CD4-positive, alpha-beta memory T cell (primary cell): ENCODE results near the gene GNPDA1. TPM values are rescaled to one million over a fixed set of nuclear protein-coding genes. Genes with fewer than 3 reads are reported as not detected.

Experiments used
- CTCF ChIA-PET: fragments of 350-600 bp; sonication (Branson Sonifier 250); formaldehyde crosslinking; loops from one replicate; lab custom pipeline; 2021; ENCODE audit warnings: inconsistent platforms; ENCODE audit not compliant: partially characterized antibody; lab: Charles Lee
- POLR2A ChIA-PET: fragments of 350-600 bp; sonication (Branson Sonifier 250); formaldehyde crosslinking; loops from one replicate; lab custom pipeline; 2021; ENCODE audit not compliant: partially characterized antibody; lab: Charles Lee
- DNase-seq, 5 donors: peaks; one replicate each; pipeline versions ENCODE4 v3.0.0 to v3.0.0-alpha.2; 2020 to 2022; ENCODE audit warnings: mixed read lengths in 1 of 5
- H3K27ac ChIP-seq: one replicate; pipeline ENCODE4 v1.7.0; 2013; ENCODE audit warnings: low read depth, low read length
- H3K27me3 ChIP-seq: 2 replicates; pipeline ENCODE4 v1.7.0; 2013; ENCODE audit warnings: mild to moderate bottlenecking, low read length, moderate library complexity; ENCODE audit not compliant: insufficient read depth
- H3K36me3 ChIP-seq: 2 replicates; pipeline ENCODE4 v1.7.0; 2013; ENCODE audit warnings: mild to moderate bottlenecking, low read length, moderate library complexity; ENCODE audit not compliant: insufficient read depth
- H3K4me1 ChIP-seq: 2 replicates; pipeline ENCODE4 v1.7.0; 2013; ENCODE audit warnings: mild to moderate bottlenecking, low read length, moderate library complexity; ENCODE audit not compliant: insufficient read depth
- H3K4me3 ChIP-seq, 2 donors: one replicate each; pipeline ENCODE4 v1.7.0; 2013; ENCODE audit warnings: low read length in 2 of 2, mild to moderate bottlenecking in 1 of 2
- H3K9me3 ChIP-seq, 2 donors: one replicate each; pipeline ENCODE4 v1.7.0; 2013; ENCODE audit warnings: low read length in 2 of 2, control low read depth in 1 of 2; ENCODE audit not compliant: control insufficient read depth in 1 of 2
- H3K27ac Mint-ChIP-seq, 7 donors: one replicate each; pipeline ENCODE4 v1.8.0; 2020 to 2021; ENCODE audit warnings: mixed read lengths in 7 of 7, mild to moderate bottlenecking in 6 of 7, inconsistent platforms in 3 of 7, moderate library complexity in 3 of 7
- H3K27me3 Mint-ChIP-seq, 2 donors: one replicate each; pipeline ENCODE4 v1.8.0; 2020 to 2021; ENCODE audit warnings: mixed read lengths in 2 of 2
- H3K36me3 Mint-ChIP-seq, 2 donors: one replicate each; pipeline ENCODE4 v1.8.0; 2020 to 2021; ENCODE audit warnings: mixed read lengths in 2 of 2, inconsistent platforms in 1 of 2, mild to moderate bottlenecking in 1 of 2
- H3K4me1 Mint-ChIP-seq, 4 donors: one replicate each; pipeline ENCODE4 v1.8.0; 2020 to 2021; ENCODE audit warnings: mixed read lengths in 4 of 4, mild to moderate bottlenecking in 1 of 4
- H3K4me3 Mint-ChIP-seq, 8 donors: one replicate each; pipeline ENCODE4 v1.8.0; 2020 to 2021; ENCODE audit warnings: mixed read lengths in 8 of 8, mild to moderate bottlenecking in 7 of 8, moderate library complexity in 6 of 8, inconsistent platforms in 3 of 8
- H3K9me3 Mint-ChIP-seq, 8 donors: one replicate each; pipeline ENCODE4 v1.8.0; 2020 to 2021; ENCODE audit warnings: mixed read lengths in 8 of 8, mild to moderate bottlenecking in 5 of 8, inconsistent platforms in 3 of 8, moderate library complexity in 1 of 8
- intact Hi-C: fragments of 100-400 bp; cut with micrococcal nuclease; formaldehyde crosslinking; loops from one replicate; pipeline ENCODE4 v1.15.1; 2023
- polyA plus RNA-seq, 2 donors: library from polyadenylated mRNA; unstranded; fragments of 300-500 nt; fragmentation: Illumina TruSeq; gene quantifications; one replicate each; pipeline ENCODE4 v1.2.3, GENCODE V29; 2021
- total RNA-seq, 2 experiments: library from RNA; stranded (reverse); gene quantifications; one replicate each; pipeline ENCODE4 v1.2.3, GENCODE V29; 2021

GNPDA1 gene
- total and polyA plus RNA-seq, 4 experiments from 2014 or later = 23.0 to 38.6 (median 24.9) TPM

- peak; percentile 78 to 86 (median 81) for DNase-seq
- Histone ChIP-seq H3K36me3 (no peaks in the 10 kb centered on the region), H3K27ac (peak overlapping the region; percentile 57), H3K27me3 (no peaks in the 10 kb centered on the region), H3K4me1 (peaks cover 13% of the 10 kb centered on the region), H3K9me3 (no peaks in the 10 kb centered on the region), H3K4me3 (peak overlapping the region; percentile 37 to 52)
- H3K4me1 Mint-ChIP-seq = peaks cover 16 to 23% (median 19%) of the 10 kb centered on the region in 4 donors
- CTCF ChIA-PET = interaction anchor here (0.9 to 5.8 kb wide), 15 partner anchors 10 to 674 kb away, joined by 3 to 67 read pairs (median 4); partner anchors contain the start of genes GNPDA1 and RNF14
- H3K27ac Mint-ChIP-seq = peak overlapping the region; percentile 93 to 99 (median 98)
- no peaks in the 10 kb centered on the region for H3K27me3 Mint-ChIP-seq
- H3K36me3 Mint-ChIP-seq = peaks cover 0 to 2% of the 10 kb centered on the region in 2 donors
- POLR2A ChIA-PET = interaction anchor here (0.9 to 3.1 kb wide), 15 partner anchors 10 to 341 kb away, joined by 3 to 90 read pairs (median 4); partner anchors contain the start of genes GNPDA1, NDFIP1 and RNF14
- H3K4me3 Mint-ChIP-seq = peak overlapping the region; percentile 84 to 94 (median 88)
- intact Hi-C loops = loop anchor here (1.0 to 2.0 kb wide), 3 partner anchors 9 to 84 kb away; partner anchors contain the start of gene NDFIP1
- peaks cover 0 to 6% (median 0%) of the 10 kb centered on the region in 8 donors for H3K9me3 Mint-ChIP-seq
These were observed 12.0 kb upstream of the GNPDA1 start for GRCh38 chr5:142024771-142025304.

- ChIA-PET POLR2A (interaction anchor here (0.9 to 3.1 kb wide), 7 partner anchors 10 to 340 kb away, joined by 3 to 90 read pairs (median 5); partner anchors contain the start of genes GNPDA1, NDFIP1 and RNF14), CTCF (interaction anchor here (1.5 to 5.8 kb wide), 5 partner anchors 10 to 122 kb away, joined by 3 to 67 read pairs (median 7); partner anchors contain the start of genes GNPDA1 and RNF14)
These were observed 11.0 kb upstream of the GNPDA1 start for GRCh38 chr5:142023836-142024235.

GRCh38 chr5:142020122-142020659, 7.4 kb upstream of the GNPDA1 start:
- no peak overlapping the region for H3K27ac ChIP-seq
- peaks cover 40% of the 10 kb centered on the region for H3K4me1 ChIP-seq
- ChIA-PET CTCF (interaction anchor here (0.6 to 5.8 kb wide), 6 partner anchors 6 to 92 kb away, joined by 3 to 67 read pairs (median 3); partner anchors contain the start of gene GNPDA1), POLR2A (interaction anchor here (1.4 to 1.5 kb wide), 2 partner anchors 7 to 51 kb away, joined by 5 to 6 read pairs; partner anchors contain the start of genes GNPDA1 and RNF14)
- H3K9me3 ChIP-seq = no peaks in the 10 kb centered on the region
- no peaks in the 10 kb centered on the region for H3K27me3 ChIP-seq
- Mint-ChIP-seq H3K27me3 (no peaks in the 10 kb centered on the region), H3K36me3 (peaks cover 0 to 2% of the 10 kb centered on the region in 2 donors), H3K9me3 (peaks cover 0 to 6% (median 0%) of the 10 kb centered on the region in 8 donors), H3K4me3 (no peak overlapping the region), H3K4me1 (peaks cover 35 to 58% (median 43%) of the 10 kb centered on the region in 4 donors), H3K27ac (peak overlapping the region in 3 of 7 donors; percentile 51 to 66 (median 65))
- H3K36me3 ChIP-seq = no peaks in the 10 kb centered on the region
- H3K4me3 ChIP-seq = no peak overlapping the region
- DNase-seq = no peak
- intact Hi-C loops = no loop called here

More at GRCh38 chr5:142023836-142024235, 11.0 kb upstream of the GNPDA1 start:
- Histone ChIP-seq H3K4me1 (peaks cover 13% of the 10 kb centered on the region), H3K27me3 (no peaks in the 10 kb centered on the region), H3K9me3 (no peaks in the 10 kb centered on the region), H3K4me3 (no peak overlapping the region), H3K27ac (no peak overlapping the region), H3K36me3 (no peaks in the 10 kb centered on the region)
- Mint-ChIP-seq H3K4me3 (no peak overlapping the region), H3K4me1 (peaks cover 18 to 29% (median 19%) of the 10 kb centered on the region in 4 donors), H3K27me3 (no peaks in the 10 kb centered on the region), H3K36me3 (peaks cover 0 to 2% of the 10 kb centered on the region in 2 donors), H3K27ac (peak overlapping the region in 1 of 7 donors; percentile 93), H3K9me3 (peaks cover 0 to 6% (median 0%) of the 10 kb centered on the region in 8 donors)
- no peak for DNase-seq
- intact Hi-C loops = loop anchor here (2.0 kb wide), 2 partner anchors 71 to 85 kb away; partner anchors contain the start of gene NDFIP1

- H3K9me3 Mint-ChIP-seq = peaks cover 0 to 6% (median 0%) of the 10 kb centered on the region in 8 donors
- intact Hi-C loops = no loop called here
- H3K27me3 Mint-ChIP-seq = no peaks in the 10 kb centered on the region
- peak overlapping the region; percentile 52 to 95 (median 69) for H3K27ac Mint-ChIP-seq
- H3K4me3 ChIP-seq = no peak overlapping the region
- H3K4me1 ChIP-seq = peaks cover 57% of the 10 kb centered on the region
- peak overlapping the region in 3 of 8 donors; percentile 5 to 50 (median 44) for H3K4me3 Mint-ChIP-seq
- DNase-seq = no peak
- no peaks in the 10 kb centered on the region for H3K9me3 ChIP-seq
- CTCF ChIA-PET = interaction anchor here (1.0 to 1.7 kb wide), 4 partner anchors 10 to 28 kb away, joined by 3 to 5 read pairs (median 4); no protein-coding TSS in a partner anchor
- peak overlapping the region; percentile 36 for H3K27ac ChIP-seq
- H3K4me1 Mint-ChIP-seq = peaks cover 44 to 72% (median 52%) of the 10 kb centered on the region in 4 donors
- no peaks in the 10 kb centered on the region for H3K36me3 ChIP-seq
- no peaks in the 10 kb centered on the region for H3K36me3 Mint-ChIP-seq
- POLR2A ChIA-PET = interaction anchor here (0.9 to 4.6 kb wide), 4 partner anchors 49 to 92 kb away, joined by 3 to 36 read pairs (median 12); partner anchors contain the start of genes NDFIP1 and RNF14
- H3K27me3 ChIP-seq = no peaks in the 10 kb centered on the region
These were observed 5.1 kb upstream of the GNPDA1 start for GRCh38 chr5:142017832-142018427.

- Mint-ChIP-seq H3K27ac (peak overlapping the region; percentile 85 to 95 (median 94)), H3K36me3 (no peaks in the 10 kb centered on the region), H3K27me3 (no peaks in the 10 kb centered on the region), H3K4me1 (peaks cover 49 to 84% (median 59%) of the 10 kb centered on the region in 4 donors), H3K9me3 (peaks cover 0 to 6% (median 0%) of the 10 kb centered on the region in 8 donors), H3K4me3 (peak overlapping the region; percentile 48 to 84 (median 74))
- H3K27me3 ChIP-seq = no peaks in the 10 kb centered on the region
- CTCF ChIA-PET = interaction anchor here (0.7 to 11.6 kb wide), 16 partner anchors 7 to 127 kb away, joined by 3 to 203 read pairs (median 5); partner anchors contain the start of genes DELE1 and NDFIP1
- H3K4me1 ChIP-seq = peaks cover 67% of the 10 kb centered on the region
- no peak overlapping the region for H3K4me3 ChIP-seq
- H3K27ac ChIP-seq = peak overlapping the region; percentile 54
- H3K9me3 ChIP-seq = no peaks in the 10 kb centered on the region
- peak in 2 of 5 donors; percentile 26 to 74 for DNase-seq
- intact Hi-C loops = loop anchor here (1.0 kb wide), 2 partner anchors 9 to 92 kb away; partner anchors contain the start of gene NDFIP1
- no peaks in the 10 kb centered on the region for H3K36me3 ChIP-seq
- POLR2A ChIA-PET = interaction anchor here (0.6 to 6.2 kb wide), 15 partner anchors 8 to 333 kb away, joined by 3 to 90 read pairs (median 6); partner anchors contain the start of genes NDFIP1 and RNF14
These were observed 3.7 kb upstream of the GNPDA1 start for GRCh38 chr5:142016556-142016955.

- Histone ChIP-seq H3K4me3 (peak overlapping the region in 1 of 2 donors; percentile 25), H3K27me3 (no peaks in the 10 kb centered on the region), H3K9me3 (no peaks in the 10 kb centered on the region), H3K27ac (peak overlapping the region; percentile 54), H3K4me1 (peaks cover 70% of the 10 kb centered on the region), H3K36me3 (no peaks in the 10 kb centered on the region)
- H3K36me3 Mint-ChIP-seq = no peaks in the 10 kb centered on the region
- intact Hi-C loops = loop anchor here (1.0 to 2.0 kb wide), 6 partner anchors 9 to 323 kb away; partner anchors contain the start of genes NDFIP1 and RNF14
- peak overlapping the region; percentile 85 to 95 (median 94) for H3K27ac Mint-ChIP-seq
- peak overlapping the region; percentile 48 to 84 (median 74) for H3K4me3 Mint-ChIP-seq
- POLR2A ChIA-PET = interaction anchor here (0.6 to 6.2 kb wide), 18 partner anchors 9 to 333 kb away, joined by 3 to 90 read pairs (median 5); partner anchors contain the start of genes NDFIP1 and RNF14
- peaks cover 49 to 84% (median 60%) of the 10 kb centered on the region in 4 donors for H3K4me1 Mint-ChIP-seq
- CTCF ChIA-PET = interaction anchor here (0.7 to 11.6 kb wide), 22 partner anchors 7 to 324 kb away, joined by 3 to 203 read pairs (median 6); partner anchors contain the start of genes NDFIP1 and RNF14
- H3K9me3 Mint-ChIP-seq = peaks cover 0 to 6% (median 0%) of the 10 kb centered on the region in 8 donors
- H3K27me3 Mint-ChIP-seq = no peaks in the 10 kb centered on the region
- DNase-seq = peak; percentile 52 to 76 (median 55)
These were observed 3.1 kb upstream of the GNPDA1 start for GRCh38 chr5:142015781-142016533.
